Muscle layer of colon (tissue), 2 donors: ENCODE data around the gene SUSD1.
"Not testable (repeated sequence)": the region's sequence is repeated elsewhere in the genome, so short reads cannot be mapped to it uniquely, and the experiment has no call there.

ENCODE experiments used
- H3K27ac ChIP-seq: one replicate; pipeline ENCODE4 v1.7.0; 2013; ENCODE audit warnings: low read depth, mild to moderate bottlenecking, low read length, moderate library complexity
- H3K27me3 ChIP-seq, 2 donors: one replicate each; pipeline ENCODE4 v1.7.0; 2013; ENCODE audit warnings: low read length in 2 of 2, mild to moderate bottlenecking in 2 of 2; ENCODE audit not compliant: insufficient read depth in 2 of 2, control insufficient read depth in 1 of 2
- H3K36me3 ChIP-seq: one replicate; pipeline ENCODE4 v1.7.0; 2013; ENCODE audit warnings: mild to moderate bottlenecking, low read length; ENCODE audit not compliant: insufficient read depth
- H3K4me1 ChIP-seq: one replicate; pipeline ENCODE4 v1.7.0; 2013; ENCODE audit warnings: mild to moderate bottlenecking, low read length; ENCODE audit not compliant: insufficient read depth
- H3K4me3 ChIP-seq, 2 donors: one replicate each; pipeline ENCODE4 v1.7.0; 2013; ENCODE audit warnings: low read length in 2 of 2, low read depth in 1 of 2, mild to moderate bottlenecking in 1 of 2, moderate library complexity in 1 of 2
- H3K9ac ChIP-seq: one replicate; pipeline ENCODE4 v1.7.0; 2013; ENCODE audit warnings: low read length
- H3K9me3 ChIP-seq: one replicate; pipeline ENCODE4 v1.7.0; 2013; ENCODE audit warnings: mild to moderate bottlenecking, low read length
- donor health status: abdominal sarcoma.
- donor health status: Adenocarcinoma of cecum.

Gene SUSD1

GRCh38 chr9:112174965-112175795, at the start of gene SUSD1:
Gene SUSD1 (minus strand): TSS chr9:112175297. CDS start chr9:112175235, 62 bp downstream.
- H3K9ac ChIP-seq, result no peak within 1 kb of the TSS

GRCh38 chr9:112224401-112225289, 49.5 kb upstream of the SUSD1 start:
- Histone ChIP-seq H3K4me3 (no peak overlapping the region), H3K9me3 (no peaks in the 10 kb centered on the region), H3K4me1 (no peaks in the 10 kb centered on the region), H3K36me3 (peaks cover 29% of the 10 kb centered on the region), H3K27me3 (no peaks in the 10 kb centered on the region), H3K27ac (no peak overlapping the region), H3K9ac (no peak overlapping the region)

More at GRCh38 chr9:112174965-112175795, at the start of gene SUSD1:
- H3K9me3 ChIP-seq, result no peaks in the 10 kb centered on the region
- peak within 1 kb of the TSS; percentile 20 for H3K27ac ChIP-seq
- H3K4me3 ChIP-seq, result peak within 1 kb of the TSS; percentile 36 to 49
- H3K27me3 ChIP-seq, result no peaks in the 10 kb centered on the region
- H3K36me3 ChIP-seq, result no peaks in the 10 kb centered on the region
- H3K4me1 ChIP-seq, result peaks cover 4% of the 10 kb centered on the region

GRCh38 chr9:112218908-112219307, 43.8 kb upstream of the SUSD1 start:
- H3K27me3 ChIP-seq, result no peaks in the 10 kb centered on the region
- no peak overlapping the region for H3K9ac ChIP-seq
- no peak overlapping the region for H3K4me3 ChIP-seq
- no peak overlapping the region for H3K27ac ChIP-seq
- H3K4me1 ChIP-seq, result no peaks in the 10 kb centered on the region
- H3K36me3 ChIP-seq, result peaks cover 16% of the 10 kb centered on the region
- H3K9me3 ChIP-seq, result no peaks in the 10 kb centered on the region

DNA sequence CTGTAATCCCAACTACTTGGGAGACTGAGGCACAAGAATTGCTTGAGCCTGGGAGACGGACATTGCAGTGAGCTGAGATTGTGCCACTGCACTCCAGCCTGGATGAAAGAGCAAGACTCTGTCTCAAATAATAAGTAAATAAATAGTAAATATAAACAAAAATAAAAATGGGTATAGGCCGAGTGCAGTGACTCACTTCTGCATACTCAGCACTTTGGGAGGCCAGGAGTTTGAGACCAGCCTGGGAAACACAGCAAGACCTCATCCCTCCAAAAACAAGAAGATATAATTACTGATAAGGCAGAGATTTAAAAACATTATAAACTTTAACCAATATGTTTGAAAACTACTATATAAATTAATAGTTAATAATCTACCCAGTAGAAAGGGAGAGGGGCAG, 37.8 kb upstream of the SUSD1 start:
- H3K4me3 ChIP-seq, result no peak overlapping the region
- peaks cover 3% of the 10 kb centered on the region for H3K36me3 ChIP-seq
- H3K27ac ChIP-seq, result no peak overlapping the region
- no peaks in the 10 kb centered on the region for H3K9me3 ChIP-seq
- no peaks in the 10 kb centered on the region for H3K27me3 ChIP-seq
- no peaks in the 10 kb centered on the region for H3K4me1 ChIP-seq
- no peak overlapping the region for H3K9ac ChIP-seq

GRCh38 chr9:112207451-112207850, 32.4 kb upstream of the SUSD1 start:
- Histone ChIP-seq H3K9ac (no peak overlapping the region), H3K4me1 (no peaks in the 10 kb centered on the region), H3K9me3 (no peaks in the 10 kb centered on the region), H3K27me3 (no peaks in the 10 kb centered on the region), H3K36me3 (no peaks in the 10 kb centered on the region), H3K4me3 (no peak overlapping the region), H3K27ac (no peak overlapping the region)

DNA sequence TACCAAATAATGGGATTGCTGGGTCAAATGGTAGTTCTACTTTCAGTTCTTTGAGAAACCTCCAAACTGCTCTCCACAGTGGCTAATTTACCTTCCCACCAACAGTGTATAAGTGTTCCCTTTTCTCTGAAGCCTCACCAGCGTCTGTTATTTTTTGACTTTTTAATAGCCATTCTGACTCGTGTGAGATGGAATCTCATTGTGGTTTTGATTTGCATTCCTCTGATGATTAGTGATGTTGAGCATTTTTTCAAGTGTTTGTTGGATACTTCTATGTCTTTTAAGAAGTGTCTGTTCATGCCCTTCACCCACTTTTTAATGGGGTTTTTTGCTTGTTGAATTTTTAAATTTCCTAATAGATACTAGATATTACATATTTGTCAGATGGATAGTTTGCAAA, 28.4 kb upstream of the SUSD1 start:
- no peak overlapping the region for H3K27ac ChIP-seq
- H3K9me3 ChIP-seq, result no peaks in the 10 kb centered on the region
- no peaks in the 10 kb centered on the region for H3K27me3 ChIP-seq
- no peak overlapping the region for H3K9ac ChIP-seq
- H3K4me3 ChIP-seq, result no peak overlapping the region
- no peaks in the 10 kb centered on the region for H3K36me3 ChIP-seq
- H3K4me1 ChIP-seq, result no peaks in the 10 kb centered on the region

GRCh38 chr9:112200711-112201110, 25.6 kb upstream of the SUSD1 start:
- Histone ChIP-seq H3K9ac (no peak overlapping the region), H3K36me3 (no peaks in the 10 kb centered on the region), H3K27ac (no peak overlapping the region), H3K27me3 (no peaks in the 10 kb centered on the region), H3K4me3 (no peak overlapping the region), H3K4me1 (no peaks in the 10 kb centered on the region), H3K9me3 (no peaks in the 10 kb centered on the region)

GRCh38 chr9:112198646-112199045, 23.5 kb upstream of the SUSD1 start:
- Histone ChIP-seq H3K36me3 (no peaks in the 10 kb centered on the region), H3K27ac (no peak overlapping the region)

DNA sequence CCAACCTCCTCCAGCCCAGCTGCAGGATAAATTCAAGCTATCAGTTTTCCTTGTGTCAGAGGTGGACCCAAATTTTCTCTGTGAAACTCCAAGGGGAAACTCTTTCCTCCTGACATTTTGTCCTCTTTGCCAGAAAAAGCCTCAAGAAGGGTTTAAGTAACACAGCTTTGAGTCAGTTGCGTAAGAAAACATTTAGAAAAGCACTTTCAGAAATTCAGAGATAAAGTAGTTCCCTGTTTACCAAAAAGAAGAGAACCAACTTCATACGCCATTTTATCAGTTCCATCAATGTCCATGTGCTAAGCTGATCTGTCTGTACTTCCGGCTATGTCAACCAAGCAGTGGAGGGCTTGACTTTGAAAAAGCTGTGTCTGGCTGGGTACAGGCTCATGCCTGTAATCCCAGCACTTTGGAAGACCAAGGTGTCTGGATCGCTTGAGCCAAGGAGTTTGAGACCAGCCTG, 19.9 kb upstream of the SUSD1 start:
- Histone ChIP-seq H3K36me3 (no peaks in the 10 kb centered on the region), H3K9ac (no peak overlapping the region), H3K4me1 (no peaks in the 10 kb centered on the region), H3K9me3 (no peaks in the 10 kb centered on the region), H3K27ac (no peak overlapping the region), H3K4me3 (no peak overlapping the region), H3K27me3 (no peaks in the 10 kb centered on the region)

More at GRCh38 chr9:112198646-112199045, 23.5 kb upstream of the SUSD1 start:
- Histone ChIP-seq H3K9ac (no peak overlapping the region), H3K4me1 (no peaks in the 10 kb centered on the region), H3K4me3 (no peak overlapping the region), H3K27me3 (no peaks in the 10 kb centered on the region), H3K9me3 (no peaks in the 10 kb centered on the region)

DNA sequence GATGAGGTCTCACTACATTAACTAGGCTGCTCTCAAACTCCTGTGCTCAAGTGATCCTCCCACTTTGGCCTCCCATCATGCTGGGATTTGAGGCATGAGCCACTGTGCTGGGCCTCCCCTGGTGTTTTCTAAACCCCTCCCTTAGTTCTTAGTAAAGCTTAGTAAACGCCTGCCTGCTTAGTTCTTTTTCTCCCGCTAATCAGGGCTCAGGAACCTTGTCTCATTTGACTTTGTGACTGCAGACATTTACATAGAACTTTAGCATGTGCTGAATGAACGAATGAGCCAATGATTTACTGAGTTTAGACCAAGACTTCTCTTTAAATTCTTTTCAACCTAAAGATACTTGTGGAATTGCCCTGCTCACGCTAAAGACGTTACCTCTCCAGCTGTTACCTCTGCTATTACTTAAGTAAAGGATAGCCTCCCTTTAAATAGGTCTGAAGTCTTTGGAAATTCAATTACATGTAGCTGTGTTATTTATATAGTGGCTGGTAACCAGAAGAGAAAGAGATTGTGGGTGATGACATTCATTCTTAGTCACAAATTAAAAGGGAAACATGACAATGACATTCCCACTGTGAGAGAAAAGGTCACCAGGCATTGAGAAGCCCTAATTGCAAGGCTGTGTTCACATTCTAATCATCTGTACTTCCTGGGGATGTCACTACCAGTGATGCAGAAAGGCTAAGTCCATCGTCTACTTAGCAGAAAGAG, 18.6 kb upstream of the SUSD1 start:
- Histone ChIP-seq H3K36me3 (no peaks in the 10 kb centered on the region), H3K27me3 (no peaks in the 10 kb centered on the region), H3K9ac (no peak overlapping the region), H3K27ac (no peak overlapping the region), H3K4me1 (no peaks in the 10 kb centered on the region), H3K4me3 (no peak overlapping the region), H3K9me3 (no peaks in the 10 kb centered on the region)

GRCh38 chr9:112190320-112190719, 15.2 kb upstream of the SUSD1 start:
- H3K9ac ChIP-seq, H3K27ac ChIP-seq, H3K27me3 ChIP-seq, H3K4me3 ChIP-seq, H3K9me3 ChIP-seq, H3K36me3 ChIP-seq, H3K4me1 ChIP-seq: not testable (repeated sequence)
